ENCODE results near the gene HMCN2.

DNA sequence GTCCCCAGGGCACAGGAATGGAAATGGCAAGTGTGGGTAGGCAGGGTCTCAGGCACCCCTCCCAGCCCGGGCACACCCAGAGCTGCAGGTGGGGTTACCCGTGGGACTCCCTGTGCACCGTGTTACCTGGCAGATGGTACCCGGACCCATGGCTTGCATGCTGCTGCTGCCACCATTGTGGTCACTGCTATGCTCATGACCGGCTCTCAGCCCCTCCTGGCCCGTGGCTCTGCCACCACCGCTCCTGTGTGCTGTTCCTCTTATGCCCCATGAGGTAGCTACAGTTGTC lies 21.7 kb upstream of the HMCN2 start:
- no peak for TF ChIP-seq CTCF (IDR thresholded peaks at IDR 0.05; ENCODE audit: low read depth, low read length)
- TF ChIP-seq EZH2phosphoT487 (IDR thresholded peaks at IDR 0.05; ENCODE audit: low read depth), result no peak

Measured in OCI-LY3 (cell line).